Muscle of arm (tissue), 12 donors: ENCODE data around the gene ALKBH5. TPM values are rescaled to one million over a fixed set of nuclear protein-coding genes. Genes with fewer than 3 reads are reported as not detected.
A peak's percentile ranks its signal among the peaks of the same experiment; 100 is the strongest.

ENCODE experiments used
- DNase-seq: peaks from one replicate; pipeline ENCODE4 v3.0.0-alpha.2; 2013
- polyA plus RNA-seq, 12 donors: library from polyadenylated mRNA; unstranded; fragments of 120-200 nt; gene quantifications; one replicate each; pipeline ENCODE4 v1.2.1, GENCODE V29; 2013; ENCODE audit not compliant: insufficient read length in 12 of 12

The ALKBH5 gene
- polyA plus RNA-seq, 12 donors, result 50.4 to 83.7 (median 67.2) TPM; not detected in 1

GRCh38 chr17:18182978-18183333, 672 bp upstream of the ALKBH5 start:
- DNase-seq, result no peak

GRCh38 chr17:18184143-18185031, 759 bp downstream of the ALKBH5 start:
- no peak for DNase-seq

- DNase-seq, result no peak
Measured at GRCh38 chr17:18185391-18185790, 1.8 kb downstream of the ALKBH5 start.

GRCh38 chr17:18185832-18186626, 2.4 kb downstream of the ALKBH5 start:
- no peak for DNase-seq

- peak; percentile 57 for DNase-seq
Measured at GRCh38 chr17:18186627-18186982, 3.0 kb downstream of the ALKBH5 start.

- no peak for DNase-seq
Measured at GRCh38 chr17:18187226-18187625, 3.6 kb downstream of the ALKBH5 start.

- DNase-seq, result no peak
Measured at GRCh38 chr17:18187821-18188761, 4.5 kb downstream of the ALKBH5 start.

GRCh38 chr17:18190628-18191235, 7.1 kb downstream of the ALKBH5 start:
- no peak for DNase-seq

GRCh38 chr17:18191236-18191667, 7.6 kb downstream of the ALKBH5 start:
- DNase-seq, result no peak

- DNase-seq, result no peak
Measured at GRCh38 chr17:18191967-18192366, 8.3 kb downstream of the ALKBH5 start.

GRCh38 chr17:18194394-18194793, 10.8 kb downstream of the ALKBH5 start:
- no peak for DNase-seq

GRCh38 chr17:18194804-18195203, 11.2 kb downstream of the ALKBH5 start:
- no peak for DNase-seq

- DNase-seq, result no peak
Measured at GRCh38 chr17:18195246-18195645, 11.6 kb downstream of the ALKBH5 start.

- DNase-seq, result no peak
Measured at GRCh38 chr17:18197535-18198194, 14.0 kb downstream of the ALKBH5 start.

- DNase-seq, result no peak
Measured at GRCh38 chr17:18198530-18198929, 14.9 kb downstream of the ALKBH5 start.

GRCh38 chr17:18201108-18201507, 17.5 kb downstream of the ALKBH5 start:
- DNase-seq, result no peak

- no peak for DNase-seq
Measured at GRCh38 chr17:18203308-18203707, 19.7 kb downstream of the ALKBH5 start.

GRCh38 chr17:18205861-18206260, 22.2 kb downstream of the ALKBH5 start:
- no peak for DNase-seq

GRCh38 chr17:18206962-18207361, 23.3 kb downstream of the ALKBH5 start:
- no peak for DNase-seq

GRCh38 chr17:18208092-18208491, 24.5 kb downstream of the ALKBH5 start:
- DNase-seq, result no peak
